Measurements from ENCODE around the gene SNUPN. TPM values are rescaled to one million over a fixed set of nuclear protein-coding genes. Genes with fewer than 3 reads are reported as not detected.
A peak's percentile ranks its signal among the peaks of the same experiment; 100 is the strongest.

Gene SNUPN
- total and polyA plus RNA-seq, 10 donors, result 16.8 to 26.3 (median 22.1) TPM

DNA sequence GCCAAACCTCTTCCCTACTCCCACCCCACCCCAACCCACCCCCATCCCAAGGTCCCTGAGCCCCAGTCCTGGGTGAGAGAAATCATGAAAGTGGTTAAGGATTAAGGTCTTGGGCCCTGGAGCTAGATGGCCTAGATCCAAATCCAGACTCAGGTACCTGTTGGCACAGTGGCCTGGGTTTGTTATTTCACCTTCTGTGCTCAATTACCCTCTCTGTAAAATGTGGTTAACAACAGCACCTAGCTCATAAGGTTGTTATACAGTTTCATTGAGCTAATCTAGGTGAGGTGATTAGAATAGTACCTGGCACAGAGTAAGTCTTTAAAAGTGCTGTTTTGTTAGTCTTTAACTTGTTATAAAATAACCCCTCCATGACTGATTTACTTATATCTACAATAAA, 6.4 kb upstream of the SNUPN start:
- no peak overlapping the region for H3K27ac ChIP-seq

DNA sequence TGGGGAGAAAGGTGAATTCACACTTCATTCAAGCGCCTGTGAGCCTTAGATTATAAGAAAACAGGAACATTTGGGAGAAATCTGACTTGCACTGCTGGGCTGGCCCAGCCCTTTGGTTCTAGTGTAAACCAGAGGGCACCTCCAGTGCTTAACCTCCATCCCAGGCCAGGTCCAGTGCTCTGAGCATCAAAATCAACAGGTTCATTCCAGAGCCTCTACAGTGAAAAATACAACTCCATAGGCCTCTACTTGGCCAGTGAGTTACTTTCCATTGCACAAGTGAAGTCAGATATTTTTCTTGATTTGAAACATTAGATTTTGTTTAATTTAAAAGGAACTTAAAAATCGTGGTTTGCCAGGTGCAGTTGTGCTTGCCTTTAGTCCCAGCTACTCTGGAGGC, 3.0 kb downstream of the SNUPN start:
- Histone ChIP-seq H3K27me3 (replicated peaks in 1 of 7) (no peaks in the 10 kb centered on the region), H3K36me3 (peaks cover 0 to 34% (median 30%) of the 10 kb centered on the region in 6 donors), H3K4me3 (no peak overlapping the region), H3K27ac (peak overlapping the region in 3 of 8 donors; percentile 8 to 25 (median 24)), H3K4me1 (peaks cover 5 to 77% (median 35%) of the 10 kb centered on the region in 6 donors), H3K9me3 (no peaks in the 10 kb centered on the region)
- intact Hi-C loops (cut with DNase I; ENCODE audit: low total_unique reads), result loop anchor here (10.0 kb wide), 1 partner anchor 248 kb away; no protein-coding TSS in a partner anchor
- TF ChIP-seq, protein P1, sequence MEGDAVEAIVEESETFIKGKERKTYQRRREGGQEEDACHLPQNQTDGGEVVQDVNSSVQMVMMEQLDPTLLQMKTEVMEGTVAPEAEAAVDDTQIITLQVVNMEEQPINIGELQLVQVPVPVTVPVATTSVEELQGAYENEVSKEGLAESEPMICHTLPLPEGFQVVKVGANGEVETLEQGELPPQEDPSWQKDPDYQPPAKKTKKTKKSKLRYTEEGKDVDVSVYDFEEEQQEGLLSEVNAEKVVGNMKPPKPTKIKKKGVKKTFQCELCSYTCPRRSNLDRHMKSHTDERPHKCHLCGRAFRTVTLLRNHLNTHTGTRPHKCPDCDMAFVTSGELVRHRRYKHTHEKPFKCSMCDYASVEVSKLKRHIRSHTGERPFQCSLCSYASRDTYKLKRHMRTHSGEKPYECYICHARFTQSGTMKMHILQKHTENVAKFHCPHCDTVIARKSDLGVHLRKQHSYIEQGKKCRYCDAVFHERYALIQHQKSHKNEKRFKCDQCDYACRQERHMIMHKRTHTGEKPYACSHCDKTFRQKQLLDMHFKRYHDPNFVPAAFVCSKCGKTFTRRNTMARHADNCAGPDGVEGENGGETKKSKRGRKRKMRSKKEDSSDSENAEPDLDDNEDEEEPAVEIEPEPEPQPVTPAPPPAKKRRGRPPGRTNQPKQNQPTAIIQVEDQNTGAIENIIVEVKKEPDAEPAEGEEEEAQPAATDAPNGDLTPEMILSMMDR (IDR thresholded peaks at IDR 0.05 in 8 of 11, conservative IDR thresholded peaks at IDR 0.05 in 3 of 11), result no peak
- TF ChIP-seq POLR2A (IDR thresholded peaks at IDR 0.05) (no peak), POLR2AphosphoS5 (IDR thresholded peaks at IDR 0.05) (no peak)
- WGBS, 5 donors, result 70 to 78% (median 75%) methylated on average over 2 of the region's 2 CpGs
- DNase-seq, result peak; percentile 23

More for the DNA sequence above, 6.4 kb upstream of the SNUPN start:
- intact Hi-C loops (cut with DNase I; ENCODE audit: low total_unique reads), result no loop called here
- Histone ChIP-seq H3K4me3 (no peak overlapping the region), H3K27me3 (replicated peaks in 1 of 7) (no peaks in the 10 kb centered on the region), H3K9me3 (no peaks in the 10 kb centered on the region), H3K36me3 (peaks cover 0 to 6% (median 0%) of the 10 kb centered on the region in 6 donors), H3K4me1 (peaks cover under 1 to 23% (median 12%) of the 10 kb centered on the region in 6 donors)
- TF ChIP-seq, protein P1 (IDR thresholded peaks at IDR 0.05 in 8 of 11, conservative IDR thresholded peaks at IDR 0.05 in 3 of 11), result no peak
- TF ChIP-seq POLR2A (IDR thresholded peaks at IDR 0.05), result no peak
- TF ChIP-seq POLR2AphosphoS5 (IDR thresholded peaks at IDR 0.05), result no peak
- peak; percentile 7 for DNase-seq

DNA sequence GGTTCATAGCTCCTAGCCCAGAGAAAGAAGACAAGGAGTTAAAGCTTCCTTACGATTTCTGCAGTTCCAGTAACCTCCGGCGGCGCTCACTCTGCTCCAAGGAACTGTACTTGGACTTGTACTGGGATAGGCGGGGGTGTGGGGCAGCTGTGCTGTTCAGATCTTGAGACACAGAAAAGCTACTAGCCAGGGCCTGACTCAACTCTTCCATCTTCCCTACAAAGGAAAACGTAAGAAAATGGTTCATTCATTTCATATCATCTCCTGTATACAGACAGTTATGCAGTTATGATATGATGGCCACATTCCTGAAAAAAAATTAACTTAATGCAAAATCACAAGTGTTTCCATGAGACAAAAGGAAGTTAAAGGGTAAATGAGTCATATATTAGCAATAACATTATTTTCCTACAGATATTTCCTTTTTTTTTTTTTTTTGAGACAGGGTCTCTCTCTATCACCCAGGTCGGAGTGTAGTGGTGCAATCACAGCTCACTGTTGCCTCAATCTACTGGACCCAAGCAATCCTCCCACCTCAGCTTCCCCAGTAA, 4.6 kb downstream of the SNUPN start:
- H3K4me1 ChIP-seq, result peaks cover 5 to 61% (median 26%) of the 10 kb centered on the region in 6 donors
- TF ChIP-seq, protein P1 (IDR thresholded peaks at IDR 0.05 in 8 of 11, conservative IDR thresholded peaks at IDR 0.05 in 3 of 11), result peak in 1 of 11 experiments; percentile 15
- no peak for TF ChIP-seq POLR2AphosphoS5 (IDR thresholded peaks at IDR 0.05)
- intact Hi-C loops (cut with DNase I; ENCODE audit: low total_unique reads), result loop anchor here (10.0 kb wide), 1 partner anchor 246 kb away; no protein-coding TSS in a partner anchor
- WGBS, 5 donors, result 34 to 60% (median 52%) methylated on average over 7 of the region's 7 CpGs
- peak; percentile 64 for DNase-seq
- H3K36me3 ChIP-seq, result peaks cover 0 to 50% (median 46%) of the 10 kb centered on the region in 6 donors
- no peaks in the 10 kb centered on the region for H3K9me3 ChIP-seq
- H3K27me3 ChIP-seq (replicated peaks in 1 of 7), result no peaks in the 10 kb centered on the region
- H3K4me3 ChIP-seq, result peak overlapping the region in 2 of 8 donors; percentile 6 to 8
- peak overlapping the region in 7 of 8 donors; percentile 62 to 73 (median 67) for H3K27ac ChIP-seq

DNA sequence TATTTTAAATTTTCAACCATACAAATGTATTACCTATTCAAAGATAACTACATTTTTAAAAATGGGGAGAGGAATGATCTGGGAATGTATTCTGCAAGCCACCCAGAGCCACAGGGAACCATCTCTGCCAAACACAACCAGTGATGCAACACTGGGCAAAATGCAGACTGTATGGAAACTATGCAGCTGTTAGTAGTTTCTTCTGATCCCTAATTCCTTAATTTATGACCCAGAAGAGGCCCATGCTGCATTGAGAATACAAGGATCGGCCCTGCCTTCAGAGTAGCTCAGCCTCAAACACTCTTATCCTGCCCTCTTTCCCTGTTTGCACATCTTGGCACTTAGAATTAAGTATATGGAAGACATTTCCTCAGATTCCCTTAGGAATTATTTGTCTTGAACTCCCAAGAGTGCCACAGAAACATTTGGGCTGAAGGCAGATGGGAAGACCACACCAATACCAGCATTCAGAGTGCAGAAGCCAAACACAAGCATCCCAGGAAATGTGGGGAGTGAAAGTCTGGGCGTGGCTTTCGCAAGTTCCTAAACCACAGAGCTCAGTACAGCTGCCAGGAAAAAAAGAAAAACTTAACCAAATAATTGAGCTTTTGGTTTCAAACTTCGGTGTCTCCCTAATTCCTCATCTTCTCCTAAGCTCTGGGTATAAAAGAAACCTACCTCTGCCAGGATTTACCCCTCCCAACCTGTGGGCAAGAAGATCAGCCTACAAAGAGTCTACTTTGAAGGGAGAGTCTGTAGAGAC, 5.3 kb downstream of the SNUPN start:
- Histone ChIP-seq H3K36me3 (peaks cover 0 to 57% (median 50%) of the 10 kb centered on the region in 6 donors), H3K4me3 (peak overlapping the region in 2 of 8 donors; percentile 6 to 8), H3K4me1 (peaks cover 5 to 58% (median 24%) of the 10 kb centered on the region in 6 donors), H3K27ac (peak overlapping the region in 7 of 8 donors; percentile 62 to 73 (median 67)), H3K9me3 (no peaks in the 10 kb centered on the region), H3K27me3 (replicated peaks in 1 of 7) (no peaks in the 10 kb centered on the region)
- no peak for TF ChIP-seq POLR2AphosphoS5 (IDR thresholded peaks at IDR 0.05)
- no peak for TF ChIP-seq POLR2A (IDR thresholded peaks at IDR 0.05)
- TF ChIP-seq, protein P1 (IDR thresholded peaks at IDR 0.05 in 8 of 11, conservative IDR thresholded peaks at IDR 0.05 in 3 of 11), result no peak
- intact Hi-C loops (cut with DNase I; ENCODE audit: low total_unique reads), result loop anchor here (10.0 kb wide), 1 partner anchor 245 kb away; no protein-coding TSS in a partner anchor
- DNase-seq, result no peak
- WGBS, 5 donors, result 29 to 44% (median 37%) methylated on average over 4 of the region's 4 CpGs
